Measurements from ENCODE around the gene TNFAIP8L2. TPM values are rescaled to one million over a fixed set of nuclear protein-coding genes. Genes with fewer than 3 reads are reported as not detected.

The TNFAIP8L2 gene
- total RNA-seq, 1 experiment from 2014 or later = not detected

DNA sequence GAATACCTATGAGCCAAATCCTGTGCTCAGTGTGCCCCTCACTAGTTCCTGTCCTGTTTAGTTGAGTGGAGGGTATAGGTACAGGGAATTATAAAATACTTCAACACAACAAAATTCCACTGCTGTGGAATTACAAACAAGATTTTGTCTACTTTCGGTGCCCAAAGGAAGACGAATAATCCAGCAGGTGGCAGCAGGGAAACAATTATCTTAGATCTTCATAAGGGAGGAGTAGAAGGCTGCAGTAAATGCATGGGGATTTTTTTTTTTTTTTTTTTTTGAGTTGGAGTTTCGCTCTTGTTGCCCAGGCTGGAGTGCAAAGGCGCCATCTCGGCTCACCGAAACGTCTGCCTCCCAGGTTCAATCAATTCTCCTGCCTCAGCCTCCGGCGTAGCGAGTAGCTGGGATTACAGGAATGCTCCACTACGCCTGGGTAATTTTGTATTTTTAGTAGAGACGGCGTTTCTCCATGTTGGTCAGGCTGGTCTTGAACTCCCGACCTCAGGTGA is 39.9 kb downstream of the TNFAIP8L2 start:
- Histone ChIP-seq H3K4me3 (ENCODE audit: low read depth, low read length, poor library complexity, severe bottlenecking) (peak overlapping the region; percentile 45), H3K27ac (ENCODE audit: low read depth, low read length, poor library complexity, severe bottlenecking) (peak overlapping the region; percentile 67), H3K4me1 (ENCODE audit: insufficient read depth, low read length, poor library complexity, severe bottlenecking) (no peaks in the 10 kb centered on the region), H3K27me3 (replicated peaks; ENCODE audit: insufficient read depth, low read depth, low read length, poor library complexity) (no peaks in the 10 kb centered on the region), H3K9me3 (ENCODE audit: low read depth, low read length, poor library complexity, severe bottlenecking) (no peaks in the 10 kb centered on the region), H3K36me3 (ENCODE audit: insufficient read depth, low read length, poor library complexity, severe bottlenecking) (no peaks in the 10 kb centered on the region)
- BruUV-seq (replicated peaks) = no TSS peak
- intact Hi-C loops (cut with micrococcal nuclease; ENCODE audit: unreplicated experiment) = loop anchor here (1.0 kb wide), 1 partner anchor 145 kb away; no protein-coding TSS in a partner anchor
- peak; percentile 95 for DNase-seq (ENCODE audit: low spot score)
- CTCF ChIA-PET = interaction anchor here (0.7 kb wide), 1 partner anchor 56 kb away, joined by 3 read pairs; no protein-coding TSS in a partner anchor
- POLR2A ChIA-PET (ENCODE audit: low non-redundant PET) = no interaction called here
- no peak for TF ChIP-seq EZH2 (IDR thresholded peaks at IDR 0.05; ENCODE audit: borderline replicate concordance, low read depth, low read length, poor library complexity, severe bottlenecking)
- peak; percentile 75 for TF ChIP-seq CTCF (conservative IDR thresholded peaks at IDR 0.05; ENCODE audit: low read depth, low read length)

GRCh38 chr1:151197863-151198253 is 41.4 kb downstream of the TNFAIP8L2 start:
- TF ChIP-seq EZH2 (IDR thresholded peaks at IDR 0.05; ENCODE audit: borderline replicate concordance, low read depth, low read length, poor library complexity, severe bottlenecking) (no peak), CTCF (conservative IDR thresholded peaks at IDR 0.05; ENCODE audit: low read depth, low read length) (no peak)
- POLR2A ChIA-PET (ENCODE audit: low non-redundant PET) = no interaction called here
- peaks cover 14% of the 10 kb centered on the region for H3K36me3 ChIP-seq (ENCODE audit: insufficient read depth, low read length, poor library complexity, severe bottlenecking)
- H3K9me3 ChIP-seq (ENCODE audit: low read depth, low read length, poor library complexity, severe bottlenecking) = no peaks in the 10 kb centered on the region
- intact Hi-C loops (cut with micrococcal nuclease; ENCODE audit: unreplicated experiment) = loop anchor here (1.0 kb wide), 1 partner anchor 53 kb away; no protein-coding TSS in a partner anchor
- H3K27me3 ChIP-seq (replicated peaks; ENCODE audit: insufficient read depth, low read depth, low read length, poor library complexity) = no peaks in the 10 kb centered on the region
- H3K4me3 ChIP-seq (ENCODE audit: low read depth, low read length, poor library complexity, severe bottlenecking) = peak overlapping the region; percentile 68
- peaks cover 6% of the 10 kb centered on the region for H3K4me1 ChIP-seq (ENCODE audit: insufficient read depth, low read length, poor library complexity, severe bottlenecking)
- CTCF ChIA-PET = no interaction called here
- DNase-seq (ENCODE audit: low spot score) = no peak
- peak overlapping the region; percentile 90 for H3K27ac ChIP-seq (ENCODE audit: low read depth, low read length, poor library complexity, severe bottlenecking)
- no TSS peak for BruUV-seq (replicated peaks)

- intact Hi-C loops (cut with micrococcal nuclease; ENCODE audit: unreplicated experiment) = loop anchor here (1.0 kb wide), 1 partner anchor 53 kb away; no protein-coding TSS in a partner anchor
- peak within 1 kb of the TSS; percentile 90 for H3K27ac ChIP-seq (ENCODE audit: low read depth, low read length, poor library complexity, severe bottlenecking)
- H3K4me1 ChIP-seq (ENCODE audit: insufficient read depth, low read length, poor library complexity, severe bottlenecking) = peaks cover 6% of the 10 kb centered on the region
- ChIA-PET CTCF (interaction anchor here (0.6 kb wide), 1 partner anchor 205 kb away, joined by 4 read pairs; no protein-coding TSS in a partner anchor), POLR2A (ENCODE audit: low non-redundant PET) (no interaction called here)
- no peaks in the 10 kb centered on the region for H3K27me3 ChIP-seq (replicated peaks; ENCODE audit: insufficient read depth, low read depth, low read length, poor library complexity)
- TF ChIP-seq EZH2 (IDR thresholded peaks at IDR 0.05; ENCODE audit: borderline replicate concordance, low read depth, low read length, poor library complexity, severe bottlenecking) (no peak), CTCF (conservative IDR thresholded peaks at IDR 0.05; ENCODE audit: low read depth, low read length) (no peak)
- H3K4me3 ChIP-seq (ENCODE audit: low read depth, low read length, poor library complexity, severe bottlenecking) = peak within 1 kb of the TSS; percentile 68
- no peaks in the 10 kb centered on the region for H3K9me3 ChIP-seq (ENCODE audit: low read depth, low read length, poor library complexity, severe bottlenecking)
- peaks cover 20% of the 10 kb centered on the region for H3K36me3 ChIP-seq (ENCODE audit: insufficient read depth, low read length, poor library complexity, severe bottlenecking)
- peak; percentile 99 for DNase-seq (ENCODE audit: low spot score)
- TSS peak; percentile 68 for BruUV-seq (replicated peaks)
These were observed 42.0 kb downstream of the TNFAIP8L2 start, which contains the start of gene PIP5K1A for GRCh38 chr1:151198254-151199127. Gene PIP5K1A, plus strand, starts transcription at chr1:151198552. Its CDS starts 445 bp downstream, at chr1:151198997.

Data from A673 (cell line).